Upper lobe of left lung (tissue), 4 donors: ENCODE results near the gene LDLRAD3.

Experiments used
- CTCF ChIP-seq, 6 experiments: fragments of 450-650 bp in 4 of 6; fragments of 200-600 bp in 2 of 6; sonication (generic) in 2 of 6; IDR thresholded peaks; one replicate each; pipeline ENCODE4 v1.5.1; 2016 to 2019; ENCODE audit warnings: antibody characterized with exemption in 6 of 6
- EP300 ChIP-seq, 4 donors: sonication (generic); formaldehyde crosslinking; IDR thresholded peaks; one replicate each; pipeline ENCODE4 v1.5.1; 2017; ENCODE audit warnings: antibody characterized with exemption in 4 of 4, control low read depth in 2 of 4
- POLR2A ChIP-seq, 4 donors: fragments of 450-650 bp; IDR thresholded peaks; one replicate each; pipeline ENCODE4 v1.5.1; 2016 to 2017; ENCODE audit warnings: antibody characterized with exemption in 4 of 4, mild to moderate bottlenecking in 2 of 4
- POLR2AphosphoS5 ChIP-seq, 2 donors: sonication (generic); formaldehyde crosslinking; IDR thresholded peaks; one replicate each; pipeline ENCODE4 v1.5.1; 2017; ENCODE audit warnings: antibody characterized with exemption in 2 of 2

GRCh38 chr11:36035999-36036398 lies 92.1 kb downstream of the LDLRAD3 start:
- no peak for TF ChIP-seq POLR2A (IDR thresholded peaks at IDR 0.05)
- TF ChIP-seq CTCF (IDR thresholded peaks at IDR 0.05): no peak
- TF ChIP-seq POLR2AphosphoS5 (IDR thresholded peaks at IDR 0.05): no peak
- no peak for TF ChIP-seq EP300 (IDR thresholded peaks at IDR 0.05)
